Nephron (organoid): ENCODE data around the gene NLRP5.
"Not testable (repeated sequence)": the region's sequence is repeated elsewhere in the genome, so short reads cannot be mapped to it uniquely, and the experiment has no call there.

Source experiments
- H3K27ac Mint-ChIP-seq, 3 experiments: 2 replicates each; pipeline ENCODE4 v1.8.0; 2020; ENCODE audit warnings: mixed read lengths in 3 of 3, mild to moderate bottlenecking in 2 of 3, moderate library complexity in 1 of 3
- H3K27me3 Mint-ChIP-seq: 2 replicates; pipeline ENCODE4 v1.8.0; 2021; ENCODE audit warnings: low read depth, mild to moderate bottlenecking, moderate library complexity, mixed read lengths
- H3K36me3 Mint-ChIP-seq: 2 replicates; pipeline ENCODE4 v1.8.0; 2020; ENCODE audit warnings: low read depth, mixed read lengths
- H3K4me1 Mint-ChIP-seq: 2 replicates; pipeline ENCODE4 v1.8.0; 2020; ENCODE audit warnings: mixed read lengths
- H3K4me3 Mint-ChIP-seq, 3 experiments: 2 replicates each; pipeline ENCODE4 v1.8.0; 2020; ENCODE audit warnings: mild to moderate bottlenecking in 3 of 3, mixed read lengths in 3 of 3, moderate library complexity in 2 of 3
- H3K9me3 Mint-ChIP-seq: 2 replicates; pipeline ENCODE4 v1.8.0; 2020; ENCODE audit warnings: mixed read lengths
- CTCF ChIP-seq, 3 experiments: fragments of 200-600 bp; sonication (generic); IDR thresholded peaks; one replicate each; pipeline ENCODE4 v1.5.0; 2021; ENCODE audit warnings: antibody characterized with exemption in 3 of 3; ENCODE audit not compliant: unreplicated experiment in 3 of 3

NLRP5 gene

GRCh38 chr19:56104423-56104822 is 117.8 kb downstream of the NLRP5 start:
- H3K4me3 Mint-ChIP-seq, result no peak overlapping the region
- no peaks in the 10 kb centered on the region for H3K27me3 Mint-ChIP-seq
- TF ChIP-seq CTCF (IDR thresholded peaks at IDR 0.05; ENCODE audit: unreplicated experiment in 3 of 3), result no peak
- H3K9me3 Mint-ChIP-seq, result no peaks in the 10 kb centered on the region
- H3K4me1 Mint-ChIP-seq, result peaks cover 24% of the 10 kb centered on the region
- H3K27ac Mint-ChIP-seq, result peak overlapping the region in 2 of 3 experiments; percentile 43 to 67
- peaks cover 21% of the 10 kb centered on the region for H3K36me3 Mint-ChIP-seq

- H3K4me3 Mint-ChIP-seq, result no peak overlapping the region
These were observed 118.6 kb downstream of the NLRP5 start for GRCh38 chr19:56105090-56105701.

GRCh38 chr19:56105831-56106396 is 119.3 kb downstream of the NLRP5 start:
- not testable (repeated sequence) for H3K27me3 Mint-ChIP-seq, H3K9me3 Mint-ChIP-seq, H3K4me3 Mint-ChIP-seq
- Mint-ChIP-seq H3K4me1 (peaks cover 37% of the 10 kb centered on the region), H3K27ac (peak overlapping the region; percentile 67 to 79 (median 76)), H3K36me3 (peaks cover 16% of the 10 kb centered on the region)

More at GRCh38 chr19:56105090-56105701, 118.6 kb downstream of the NLRP5 start:
- Mint-ChIP-seq H3K27me3 (no peaks in the 10 kb centered on the region), H3K27ac (peak overlapping the region; percentile 50 to 84 (median 67)), H3K36me3 (peaks cover 17% of the 10 kb centered on the region), H3K9me3 (no peaks in the 10 kb centered on the region), H3K4me1 (peaks cover 30% of the 10 kb centered on the region)
- peak; percentile 58 to 63 (median 63) for TF ChIP-seq CTCF (IDR thresholded peaks at IDR 0.05; ENCODE audit: unreplicated experiment in 3 of 3)

- peak overlapping the region; percentile 67 to 79 (median 76) for H3K27ac Mint-ChIP-seq
- TF ChIP-seq CTCF (IDR thresholded peaks at IDR 0.05; ENCODE audit: unreplicated experiment in 3 of 3), result no peak
- H3K9me3 Mint-ChIP-seq, result no peaks in the 10 kb centered on the region
These were observed 119.8 kb downstream of the NLRP5 start for GRCh38 chr19:56106397-56106849.

GRCh38 chr19:56106993-56107392 is 120.4 kb downstream of the NLRP5 start:
- TF ChIP-seq CTCF (IDR thresholded peaks at IDR 0.05; ENCODE audit: unreplicated experiment in 3 of 3), result no peak
- peak overlapping the region; percentile 67 to 78 (median 68) for H3K27ac Mint-ChIP-seq
- peaks cover 46% of the 10 kb centered on the region for H3K4me1 Mint-ChIP-seq
- H3K9me3 Mint-ChIP-seq, result no peaks in the 10 kb centered on the region
- peaks cover 7% of the 10 kb centered on the region for H3K36me3 Mint-ChIP-seq
- no peaks in the 10 kb centered on the region for H3K27me3 Mint-ChIP-seq
- H3K4me3 Mint-ChIP-seq, result peak overlapping the region in 2 of 3 experiments; percentile 15 to 50

More at GRCh38 chr19:56106397-56106849, 119.8 kb downstream of the NLRP5 start:
- peak overlapping the region in 1 of 3 experiments; percentile 15 for H3K4me3 Mint-ChIP-seq
- H3K4me1 Mint-ChIP-seq, result peaks cover 42% of the 10 kb centered on the region
- no peaks in the 10 kb centered on the region for H3K27me3 Mint-ChIP-seq
- peaks cover 11% of the 10 kb centered on the region for H3K36me3 Mint-ChIP-seq

- H3K4me3 Mint-ChIP-seq, result peak overlapping the region in 1 of 3 experiments; percentile 59
- TF ChIP-seq CTCF (IDR thresholded peaks at IDR 0.05; ENCODE audit: unreplicated experiment in 3 of 3), result no peak
- H3K4me1 Mint-ChIP-seq, result peaks cover 53% of the 10 kb centered on the region
- no peaks in the 10 kb centered on the region for H3K27me3 Mint-ChIP-seq
- H3K9me3 Mint-ChIP-seq, result no peaks in the 10 kb centered on the region
- peaks cover 5% of the 10 kb centered on the region for H3K36me3 Mint-ChIP-seq
- H3K27ac Mint-ChIP-seq, result peak overlapping the region in 2 of 3 experiments; percentile 97
These were observed 121.2 kb downstream of the NLRP5 start for GRCh38 chr19:56107626-56108351.
